ENCODE data around the gene WDR64. TPM values are rescaled to one million over a fixed set of nuclear protein-coding genes. Genes with fewer than 3 reads are reported as not detected.

The WDR64 gene
- total RNA-seq, 2 donors from 2014 or later, result 0.12 TPM; not detected in 1

DNA sequence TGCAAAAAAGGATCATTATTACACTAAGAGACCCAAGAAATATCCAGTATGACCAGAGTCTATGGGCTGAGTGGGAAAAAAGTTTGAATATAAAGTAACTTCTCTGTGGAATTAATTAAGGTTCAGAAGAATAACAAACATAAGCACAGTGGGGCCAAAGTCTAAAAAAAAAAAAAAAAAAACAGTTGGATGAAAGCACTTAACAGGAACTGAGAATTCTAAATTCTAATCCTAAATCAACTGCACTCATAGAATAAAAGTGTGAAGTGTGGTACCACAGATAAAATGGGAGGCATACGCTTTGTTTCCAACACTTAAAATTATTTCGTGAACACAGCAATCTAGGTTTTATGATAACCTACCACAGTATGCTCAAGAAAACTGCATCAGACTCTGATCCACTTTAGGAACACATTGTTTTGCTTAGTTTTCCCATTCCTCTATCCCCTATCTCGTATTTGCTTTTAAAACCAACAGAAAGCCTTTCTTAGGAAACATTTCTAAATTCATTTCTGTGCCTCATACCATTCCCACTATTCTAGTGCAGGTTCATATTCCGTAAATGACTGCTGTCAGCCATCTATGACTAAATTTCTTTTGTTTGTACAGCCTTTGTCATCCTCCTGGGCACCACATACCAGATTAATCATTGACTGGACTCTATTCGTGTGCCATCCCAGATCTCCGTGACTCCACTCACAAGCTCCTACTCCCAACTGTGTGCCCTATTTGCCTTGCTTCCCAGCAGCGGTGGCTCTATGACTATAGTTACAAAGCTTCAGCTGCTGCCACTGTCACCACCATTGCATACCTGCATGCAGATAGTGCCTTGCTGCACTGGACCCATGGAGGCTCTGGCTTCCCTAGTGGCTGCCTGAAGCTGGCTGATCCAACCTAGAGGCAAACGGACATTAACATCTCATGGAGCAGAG lies 36.8 kb upstream of the WDR64 start:
- Mint-ChIP-seq H3K4me1 (ENCODE audit: low read depth) (peaks cover 38% of the 10 kb centered on the region), H3K9me3 (no peaks in the 10 kb centered on the region), H3K36me3 (ENCODE audit: insufficient read depth in 2 of 2) (no peaks in the 10 kb centered on the region), H3K4me3 (no peak overlapping the region), H3K27me3 (ENCODE audit: low read depth) (no peaks in the 10 kb centered on the region), H3K27ac (no peak overlapping the region)
- ATAC-seq (replicated peaks in 1 of 2) (no peak), DNase-seq (no peak)

DNA sequence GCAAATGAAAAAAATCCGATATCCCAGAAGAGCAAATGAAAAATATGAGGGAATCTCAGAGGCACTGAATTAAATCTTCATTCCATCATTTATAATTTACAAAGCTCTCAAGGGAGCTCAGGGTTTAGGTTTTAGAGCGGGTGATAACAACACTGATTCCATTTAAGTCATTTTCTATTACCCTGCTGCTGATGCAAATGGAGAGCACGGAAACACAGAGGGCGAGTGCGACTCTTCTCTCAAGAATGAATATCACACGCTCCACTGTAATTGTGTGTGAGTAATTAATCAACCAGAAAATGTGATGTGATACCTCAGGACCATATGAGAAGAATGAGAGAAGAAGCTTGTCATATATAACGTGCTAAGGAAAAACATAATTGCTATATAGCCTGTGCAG lies 34.7 kb upstream of the WDR64 start:
- H3K4me3 Mint-ChIP-seq, result peak overlapping the region in 1 of 2 donors; percentile 11
- DNase-seq, result no peak
- no peaks in the 10 kb centered on the region for H3K36me3 Mint-ChIP-seq (ENCODE audit: insufficient read depth in 2 of 2)
- ATAC-seq (replicated peaks in 1 of 2), result peak; percentile 24 to 33
- H3K4me1 Mint-ChIP-seq (ENCODE audit: low read depth), result peaks cover 37% of the 10 kb centered on the region
- no peaks in the 10 kb centered on the region for H3K9me3 Mint-ChIP-seq
- H3K27ac Mint-ChIP-seq, result no peak overlapping the region
- H3K27me3 Mint-ChIP-seq (ENCODE audit: low read depth), result no peaks in the 10 kb centered on the region

DNA sequence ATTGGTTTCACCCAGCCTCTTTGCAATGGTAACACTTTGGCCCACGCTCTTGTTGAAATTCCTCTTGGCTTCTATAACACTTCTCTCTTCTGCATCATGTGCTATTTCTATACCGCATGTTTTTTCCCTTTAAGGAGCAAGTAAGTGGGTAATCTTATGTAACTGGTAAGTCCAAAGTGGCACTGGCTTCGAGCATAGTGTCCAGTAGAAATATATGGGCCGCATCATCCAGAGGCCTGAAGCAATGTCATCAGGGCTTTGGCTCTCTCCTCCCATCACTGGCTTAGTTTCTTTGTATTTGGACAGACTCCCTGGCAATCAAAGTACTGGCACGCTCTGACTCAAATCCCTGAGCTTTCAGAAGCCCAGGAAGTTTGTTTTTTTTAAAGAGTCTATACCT lies 29.4 kb upstream of the WDR64 start:
- H3K9me3 Mint-ChIP-seq, result no peaks in the 10 kb centered on the region
- no peak overlapping the region for H3K4me3 Mint-ChIP-seq
- H3K27me3 Mint-ChIP-seq (ENCODE audit: low read depth), result no peaks in the 10 kb centered on the region
- peaks cover 10% of the 10 kb centered on the region for H3K4me1 Mint-ChIP-seq (ENCODE audit: low read depth)
- no peak overlapping the region for H3K27ac Mint-ChIP-seq
- DNase-seq, result no peak
- no peaks in the 10 kb centered on the region for H3K36me3 Mint-ChIP-seq (ENCODE audit: insufficient read depth in 2 of 2)
- ATAC-seq (replicated peaks in 1 of 2), result no peak

DNA sequence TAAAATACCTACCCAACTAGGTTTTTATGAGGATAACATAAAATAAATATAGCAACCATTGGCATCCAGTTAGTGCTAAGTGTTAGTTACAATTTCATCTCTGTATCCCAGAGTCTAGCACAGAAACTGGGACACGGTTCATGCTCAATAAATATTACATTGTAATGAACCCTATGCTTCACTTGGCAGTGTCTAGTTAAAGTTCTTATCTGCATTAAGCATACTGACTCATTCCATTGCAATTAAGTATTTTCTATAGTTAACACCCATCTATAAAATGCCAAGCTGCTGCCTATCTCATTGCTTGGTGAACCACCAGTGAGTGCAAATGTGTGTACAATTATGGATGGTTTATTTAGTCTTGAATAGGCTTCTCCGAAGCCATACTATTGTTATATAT lies 27.1 kb upstream of the WDR64 start:
- no peak for ATAC-seq (replicated peaks in 1 of 2)
- Mint-ChIP-seq H3K4me3 (no peak overlapping the region), H3K36me3 (ENCODE audit: insufficient read depth in 2 of 2) (no peaks in the 10 kb centered on the region), H3K27ac (no peak overlapping the region), H3K27me3 (ENCODE audit: low read depth) (no peaks in the 10 kb centered on the region), H3K4me1 (ENCODE audit: low read depth) (peaks cover 11% of the 10 kb centered on the region), H3K9me3 (no peaks in the 10 kb centered on the region)
- DNase-seq, result no peak

DNA sequence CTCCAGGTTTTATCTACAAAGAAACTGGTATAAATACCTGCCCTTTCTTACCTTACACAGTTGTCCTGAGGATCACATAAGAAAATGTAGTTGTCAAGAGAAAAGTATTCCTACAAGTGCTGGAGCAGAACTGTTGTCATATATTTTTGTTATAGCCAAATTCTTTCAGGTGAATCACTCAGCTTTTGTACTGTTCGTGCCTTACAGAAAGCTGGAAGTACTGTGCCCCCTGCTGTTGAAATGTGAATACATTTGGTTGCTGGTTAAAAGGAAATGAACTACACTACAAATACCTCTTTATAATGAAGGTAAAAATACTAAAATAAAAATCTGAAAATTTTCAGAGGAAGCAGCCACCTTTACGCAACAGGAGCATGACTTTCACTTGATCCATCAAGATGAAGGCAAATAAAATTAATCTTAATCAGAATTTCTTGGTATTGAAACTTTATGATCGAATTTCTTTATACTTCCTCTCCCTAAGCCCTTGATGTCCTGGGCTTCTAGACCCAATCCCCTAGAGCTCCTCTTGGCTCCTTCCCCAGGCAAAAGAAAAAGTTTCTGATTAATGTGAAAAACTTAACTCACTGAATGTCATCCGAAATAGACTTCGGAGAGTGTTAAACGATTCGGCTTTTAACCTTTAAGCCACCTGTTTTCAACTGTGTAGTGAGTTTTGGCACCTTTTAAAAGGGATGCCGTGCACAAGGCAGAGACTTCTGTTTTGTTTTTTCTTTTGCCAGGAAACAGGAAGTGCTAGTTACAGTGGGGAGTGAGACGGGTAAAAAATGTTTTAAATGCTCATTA lies 24.4 kb upstream of the WDR64 start:
- DNase-seq, result peak; percentile 47 to 50
- Mint-ChIP-seq H3K4me3 (peak overlapping the region; percentile 35 to 74), H3K4me1 (ENCODE audit: low read depth) (peaks cover 26% of the 10 kb centered on the region), H3K27me3 (ENCODE audit: low read depth) (no peaks in the 10 kb centered on the region), H3K36me3 (ENCODE audit: insufficient read depth in 2 of 2) (peaks cover 0 to 6% of the 10 kb centered on the region in 2 donors), H3K9me3 (no peaks in the 10 kb centered on the region), H3K27ac (peak overlapping the region; percentile 71)
- ATAC-seq (replicated peaks in 1 of 2), result peak; percentile 75 to 83

DNA sequence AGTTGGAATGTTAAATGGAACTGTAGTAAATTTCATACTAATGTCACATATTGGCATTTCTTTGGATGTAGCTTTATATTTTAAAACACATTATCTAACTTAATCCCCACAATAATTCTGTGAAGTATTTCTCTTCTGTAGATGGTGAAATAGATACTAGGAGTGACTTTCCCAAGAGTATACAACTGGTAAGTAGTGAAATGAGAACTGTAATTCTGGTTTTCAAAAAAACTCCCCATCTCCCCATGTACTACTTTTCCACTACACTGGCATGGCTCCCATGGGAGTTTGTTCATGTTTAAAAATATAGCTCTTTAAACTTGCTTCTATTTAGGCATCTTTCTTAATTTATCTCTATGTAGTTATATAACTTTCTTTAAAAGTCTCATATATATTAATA lies 22.1 kb upstream of the WDR64 start:
- H3K27ac Mint-ChIP-seq, result no peak overlapping the region
- no peak for DNase-seq
- no peak for ATAC-seq (replicated peaks in 1 of 2)
- no peak overlapping the region for H3K4me3 Mint-ChIP-seq
- H3K9me3 Mint-ChIP-seq, result no peaks in the 10 kb centered on the region
- no peaks in the 10 kb centered on the region for H3K27me3 Mint-ChIP-seq (ENCODE audit: low read depth)
- H3K4me1 Mint-ChIP-seq (ENCODE audit: low read depth), result peaks cover 26% of the 10 kb centered on the region
- H3K36me3 Mint-ChIP-seq (ENCODE audit: insufficient read depth in 2 of 2), result peaks cover under 1 to 14% of the 10 kb centered on the region in 2 donors

DNA sequence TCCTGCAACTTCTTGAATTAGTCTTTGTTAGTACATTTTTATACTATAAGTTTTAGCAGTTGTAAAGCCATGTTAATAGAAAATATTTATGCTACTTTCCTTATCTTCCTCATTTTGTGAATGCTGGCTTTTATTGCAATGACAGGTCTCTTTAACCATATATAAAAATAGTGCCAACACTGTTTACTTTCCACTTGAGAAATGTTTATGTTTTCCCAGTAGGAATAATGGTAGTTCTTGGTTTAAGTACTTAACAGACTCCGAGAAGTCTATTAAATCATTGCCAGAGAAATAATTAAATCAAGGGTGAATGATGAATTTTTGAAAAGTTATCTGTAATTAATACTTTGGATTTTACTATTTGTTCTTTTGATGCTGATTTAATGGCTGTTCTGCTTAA lies 21.6 kb upstream of the WDR64 start:
- Mint-ChIP-seq H3K9me3 (no peaks in the 10 kb centered on the region), H3K36me3 (ENCODE audit: insufficient read depth in 2 of 2) (peaks cover 4 to 19% of the 10 kb centered on the region in 2 donors)

DNA sequence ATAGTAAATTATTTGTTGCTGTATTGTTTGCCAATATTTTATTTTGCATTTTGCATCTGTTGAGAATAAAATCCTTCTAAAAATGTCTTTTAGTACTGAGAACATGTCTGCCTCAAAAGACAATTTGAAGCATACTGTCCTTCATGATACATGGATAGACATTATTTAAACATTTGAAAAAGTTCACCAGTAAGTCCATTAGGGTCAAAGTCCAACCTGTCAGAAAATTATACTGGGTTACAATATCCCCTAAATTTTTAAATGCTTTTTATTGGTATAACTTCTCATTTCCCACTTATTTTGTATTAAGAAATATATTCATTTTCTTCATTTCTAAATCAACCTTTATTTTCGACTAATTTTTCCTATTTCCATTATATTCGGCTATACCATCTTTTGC lies 21.2 kb upstream of the WDR64 start:
- DNase-seq (no peak), ATAC-seq (replicated peaks in 1 of 2) (no peak)
- peaks cover 6 to 22% of the 10 kb centered on the region in 2 donors for H3K36me3 Mint-ChIP-seq (ENCODE audit: insufficient read depth in 2 of 2)
- peaks cover 34% of the 10 kb centered on the region for H3K4me1 Mint-ChIP-seq (ENCODE audit: low read depth)
- no peak overlapping the region for H3K4me3 Mint-ChIP-seq
- no peaks in the 10 kb centered on the region for H3K9me3 Mint-ChIP-seq
- no peak overlapping the region for H3K27ac Mint-ChIP-seq
- H3K27me3 Mint-ChIP-seq (ENCODE audit: low read depth), result no peaks in the 10 kb centered on the region

More for the DNA sequence above, 21.6 kb upstream of the WDR64 start:
- Mint-ChIP-seq H3K27me3 (ENCODE audit: low read depth) (no peaks in the 10 kb centered on the region), H3K4me1 (ENCODE audit: low read depth) (peaks cover 30% of the 10 kb centered on the region), H3K4me3 (no peak overlapping the region), H3K27ac (no peak overlapping the region)
- DNase-seq (no peak), ATAC-seq (replicated peaks in 1 of 2) (no peak)

DNA sequence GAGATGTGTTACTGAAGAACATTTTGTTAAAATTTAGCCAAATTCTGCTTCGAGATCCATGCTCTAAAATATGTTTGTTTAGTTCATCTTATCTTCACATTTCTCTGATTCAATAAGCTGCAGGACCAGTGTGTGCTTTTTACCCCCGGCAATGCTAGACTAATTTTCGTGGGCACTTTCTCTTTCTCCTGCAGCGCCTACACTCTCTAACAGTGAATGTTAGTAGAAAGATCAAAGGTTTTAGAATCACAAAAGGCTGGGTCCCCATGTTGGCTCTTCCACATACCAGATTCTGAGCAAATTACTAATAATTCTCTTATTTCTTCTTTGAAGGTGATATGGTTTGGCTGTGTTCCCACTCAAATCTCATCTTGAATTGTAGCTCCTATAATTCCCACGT lies 20.4 kb upstream of the WDR64 start:
- ATAC-seq (replicated peaks in 1 of 2) (no peak), DNase-seq (no peak)
- Mint-ChIP-seq H3K27me3 (ENCODE audit: low read depth) (no peaks in the 10 kb centered on the region), H3K9me3 (no peaks in the 10 kb centered on the region), H3K36me3 (ENCODE audit: insufficient read depth in 2 of 2) (peaks cover 6 to 22% of the 10 kb centered on the region in 2 donors), H3K27ac (no peak overlapping the region), H3K4me3 (peak overlapping the region in 1 of 2 donors; percentile 11), H3K4me1 (ENCODE audit: low read depth) (peaks cover 39% of the 10 kb centered on the region)

DNA sequence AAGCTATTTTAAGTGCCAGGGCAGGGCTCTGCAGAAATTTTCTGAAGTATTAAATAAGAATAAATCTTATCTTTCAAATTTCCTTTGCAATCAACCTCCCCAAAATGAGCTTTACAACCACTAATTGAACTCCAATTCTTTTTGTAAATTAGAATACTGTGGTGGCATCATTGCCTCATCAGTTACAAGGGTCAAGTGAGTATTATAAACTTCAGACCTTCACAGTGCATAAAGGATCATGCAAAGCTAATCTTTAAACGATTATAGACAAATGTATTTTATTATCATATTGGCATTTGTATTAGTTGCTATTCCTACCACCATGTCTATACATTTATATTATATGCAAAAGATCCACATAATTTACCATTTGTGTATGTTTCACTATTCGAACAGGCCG lies 19.1 kb upstream of the WDR64 start:
- DNase-seq (no peak), ATAC-seq (replicated peaks in 1 of 2) (no peak)
- H3K9me3 Mint-ChIP-seq, result no peaks in the 10 kb centered on the region
- H3K4me1 Mint-ChIP-seq (ENCODE audit: low read depth), result peaks cover 48% of the 10 kb centered on the region
- H3K4me3 Mint-ChIP-seq, result no peak overlapping the region
- H3K36me3 Mint-ChIP-seq (ENCODE audit: insufficient read depth in 2 of 2), result peaks cover 6 to 22% of the 10 kb centered on the region in 2 donors
- H3K27ac Mint-ChIP-seq, result no peak overlapping the region
- H3K27me3 Mint-ChIP-seq (ENCODE audit: low read depth), result no peaks in the 10 kb centered on the region

DNA sequence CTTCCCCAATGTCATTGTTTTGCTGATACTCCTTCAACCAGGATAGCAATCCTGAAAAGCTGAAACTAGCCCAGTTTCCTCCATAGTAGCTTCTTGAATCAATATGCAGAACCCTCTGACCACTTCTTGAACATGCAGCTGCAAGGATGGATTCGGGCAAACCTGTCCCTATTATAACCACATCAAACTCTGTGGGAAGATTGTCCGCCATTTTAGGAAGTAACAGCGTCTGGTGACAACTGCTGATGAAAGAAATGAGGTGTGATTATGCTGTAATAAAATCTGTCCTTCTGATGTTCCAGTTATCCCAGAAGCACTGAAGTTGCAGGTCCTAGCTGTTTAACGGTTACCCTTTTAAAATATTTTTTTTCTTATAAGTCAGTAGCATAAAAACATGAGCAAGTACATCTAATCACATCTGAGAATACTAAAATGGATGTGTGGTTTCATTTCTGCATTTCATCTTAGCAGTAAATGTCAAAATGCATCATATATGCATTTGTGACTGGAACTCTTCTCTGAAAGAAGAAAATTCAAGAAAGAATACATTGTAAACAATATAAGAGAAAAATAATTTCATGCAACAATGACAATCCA lies 16.4 kb upstream of the WDR64 start:
- DNase-seq (no peak), ATAC-seq (replicated peaks in 1 of 2) (no peak)
- Mint-ChIP-seq H3K4me1 (ENCODE audit: low read depth) (peaks cover 54% of the 10 kb centered on the region), H3K27me3 (ENCODE audit: low read depth) (no peaks in the 10 kb centered on the region), H3K9me3 (no peaks in the 10 kb centered on the region), H3K27ac (no peak overlapping the region), H3K36me3 (ENCODE audit: insufficient read depth in 2 of 2) (peaks cover 6 to 22% of the 10 kb centered on the region in 2 donors), H3K4me3 (no peak overlapping the region)

DNA sequence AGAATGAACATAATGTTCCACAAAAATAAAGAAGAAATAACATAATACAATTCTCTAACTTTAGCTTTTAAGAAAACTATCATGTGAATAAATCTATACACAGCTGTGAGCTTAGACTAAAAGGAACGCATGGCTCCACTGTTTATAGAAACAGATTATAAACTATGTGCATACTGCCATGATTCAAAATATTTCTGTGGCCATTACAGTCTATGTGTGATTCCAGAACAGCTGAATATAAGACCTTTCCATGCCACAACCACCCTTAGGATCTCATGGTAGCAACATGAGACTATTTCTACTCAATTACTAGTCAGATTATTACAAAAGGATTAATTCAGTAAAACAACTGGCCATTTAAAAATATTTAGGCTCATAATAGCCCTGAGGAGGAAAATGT lies 15.8 kb upstream of the WDR64 start:
- H3K36me3 Mint-ChIP-seq (ENCODE audit: insufficient read depth in 2 of 2), result peaks cover 6 to 21% of the 10 kb centered on the region in 2 donors
- H3K27me3 Mint-ChIP-seq (ENCODE audit: low read depth), result no peaks in the 10 kb centered on the region
- H3K4me1 Mint-ChIP-seq (ENCODE audit: low read depth), result peaks cover 55% of the 10 kb centered on the region
- H3K9me3 Mint-ChIP-seq, result no peaks in the 10 kb centered on the region
- H3K4me3 Mint-ChIP-seq, result peak overlapping the region in 1 of 2 donors; percentile 31
- H3K27ac Mint-ChIP-seq, result no peak overlapping the region
- DNase-seq (no peak), ATAC-seq (replicated peaks in 1 of 2) (no peak)

DNA sequence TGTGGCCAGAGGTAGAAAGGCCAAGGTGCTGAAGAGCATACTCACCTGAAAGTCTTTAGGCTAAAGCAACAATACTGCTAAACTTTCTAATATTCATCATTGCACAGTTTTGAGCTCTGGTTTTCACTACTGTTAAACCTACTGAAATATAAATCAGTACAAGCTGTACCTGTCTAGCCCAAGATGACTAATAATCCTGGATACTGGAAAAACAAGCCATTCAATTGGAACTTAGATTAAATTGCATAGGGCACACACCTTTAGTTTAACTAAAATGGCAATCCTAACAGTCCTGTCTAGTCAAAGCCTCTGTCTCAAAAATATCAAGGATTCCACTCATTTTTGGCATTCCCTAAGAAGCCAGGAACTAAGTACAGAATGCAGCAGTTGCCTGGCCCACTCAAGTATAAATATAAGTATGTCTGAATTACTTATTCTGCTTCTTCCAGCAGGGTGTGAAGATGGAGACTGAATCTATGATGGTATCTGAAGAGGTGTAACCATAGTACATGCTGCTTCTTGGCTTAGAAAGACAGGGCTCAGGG lies 15.0 kb upstream of the WDR64 start:
- Mint-ChIP-seq H3K27ac (no peak overlapping the region), H3K4me3 (peak overlapping the region; percentile 66 to 92), H3K4me1 (ENCODE audit: low read depth) (peaks cover 47% of the 10 kb centered on the region), H3K36me3 (ENCODE audit: insufficient read depth in 2 of 2) (peaks cover 6 to 22% of the 10 kb centered on the region in 2 donors), H3K27me3 (ENCODE audit: low read depth) (no peaks in the 10 kb centered on the region), H3K9me3 (peaks cover 0 to under 1% of the 10 kb centered on the region in 2 donors)
- DNase-seq (no peak), ATAC-seq (replicated peaks in 1 of 2) (no peak)
